Purkinje cell (primary cell): ENCODE results near the gene TDRD3. TPM values are rescaled to one million over a fixed set of nuclear protein-coding genes. Genes with fewer than 3 reads are reported as not detected.

Experiments
- polyA plus RNA-seq: library from polyadenylated mRNA; unstranded; fragments of >200 nt; fragmentation: Nextera tagmentation; gene quantifications from 2 replicates; pipeline ENCODE4 v1.2.1, GENCODE V29; 2014

Gene TDRD3
- 23.5 and 24.2 TPM in 2 replicates for polyA plus RNA-seq

DNA sequence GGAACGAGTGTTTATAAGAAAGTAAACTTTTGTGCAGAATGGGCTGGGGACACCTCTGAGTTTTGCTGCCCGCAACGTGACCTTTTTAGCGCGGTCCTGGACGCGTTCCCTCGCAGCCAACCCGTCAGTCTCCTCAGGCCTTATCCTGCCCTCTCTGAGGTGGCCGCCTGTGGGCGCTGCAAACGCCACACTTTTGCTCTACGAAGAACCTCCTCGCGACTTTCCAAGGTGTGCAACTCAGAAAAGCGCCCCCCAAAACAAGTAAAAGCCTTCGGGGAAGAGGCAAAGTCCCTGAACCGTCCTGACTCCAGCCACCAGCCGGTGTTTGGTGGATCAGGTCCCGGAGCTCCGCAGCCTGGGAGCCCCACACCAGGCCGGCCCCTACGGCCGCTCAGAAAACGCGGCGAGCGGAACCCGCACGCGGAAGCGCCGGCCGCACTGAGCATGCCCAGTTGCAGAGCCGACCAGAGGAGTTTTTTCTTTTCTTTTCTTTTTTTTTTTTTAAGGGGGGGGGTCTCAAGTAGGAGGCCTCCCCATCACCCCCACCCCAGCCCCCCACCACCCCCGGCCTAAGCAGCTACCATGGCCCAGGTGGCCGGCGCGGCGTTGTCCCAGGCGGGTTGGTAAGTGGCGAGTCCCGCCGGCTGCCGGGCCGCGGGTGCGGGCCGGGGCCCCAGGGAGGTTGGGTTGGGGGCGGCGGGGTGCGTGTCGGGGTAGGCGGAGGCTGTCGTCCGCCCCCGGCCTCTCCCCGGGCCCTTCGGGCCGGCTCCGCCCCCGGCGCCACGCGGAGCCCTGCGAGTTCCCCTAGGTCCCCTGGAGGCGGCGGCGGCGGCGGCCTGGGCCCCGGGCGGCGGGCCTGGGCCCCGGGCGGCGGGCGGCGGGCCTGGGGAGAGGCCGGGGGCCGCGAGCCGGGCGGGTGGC, at the start of gene TDRD3:
Gene TDRD3, plus strand, starts transcription at position 438 of the 921 bp plus-strand sequence. Its CDS starts 145 bp downstream, at position 583.

Other genes starting within 250 kb of the TDRD3 start
- gene DIAPH3, start 233.3 kb upstream of the TDRD3 start, polyA plus RNA-seq, result 2.8 and 4.5 TPM in 2 replicates